Testis (tissue), 3 donors: ENCODE data around the gene DLGAP4. TPM values are rescaled to one million over a fixed set of nuclear protein-coding genes. Genes with fewer than 3 reads are reported as not detected.

Experiments used
- DNase-seq: peaks from one replicate; pipeline ENCODE4 v3.0.0-alpha.2; 2019
- H3K27ac ChIP-seq, 2 donors: fragments of 200-600 bp; sonication (generic); one replicate each; pipeline ENCODE4 v1.5.1; 2019
- H3K27me3 ChIP-seq: fragments of 200-600 bp; sonication (generic); one replicate; pipeline ENCODE4 v1.5.1; 2019
- H3K36me3 ChIP-seq: fragments of 200-600 bp; sonication (generic); one replicate; pipeline ENCODE4 v1.5.1; 2017; ENCODE audit warnings: low read depth; ENCODE audit errors: missing control alignments
- H3K4me1 ChIP-seq: fragments of 200-600 bp; sonication (generic); one replicate; pipeline ENCODE4 v1.5.1; 2019
- H3K4me3 ChIP-seq, 2 donors: fragments of 200-600 bp; sonication (generic); one replicate each; pipeline ENCODE4 v1.5.1; 2017 to 2019
- H3K9me3 ChIP-seq: fragments of 200-600 bp; sonication (generic); one replicate; pipeline ENCODE4 v1.5.1; 2017
- POLR2A ChIP-seq: fragments of 450-650 bp; IDR thresholded peaks from one replicate; pipeline ENCODE4 v1.6.1; 2017; ENCODE audit warnings: antibody characterized with exemption, mild to moderate bottlenecking, moderate library complexity
- WGBS, 2 donors: methylation state at CpG; one replicate each; pipeline ENCODE4 v1.1.5; 2018; 5-methylcytosine and 5-hydroxymethylcytosine counted together
- intact Hi-C: fragments of 100-400 bp; cut with DNase I; formaldehyde crosslinking; loops from one replicate; pipeline ENCODE4 v1.15.1; 2023; ENCODE audit warnings: low total_unique reads
- polyA plus RNA-seq: library from polyadenylated mRNA; stranded (reverse); fragments of 350-450 nt; fragmentation: Illumina TruSeq; extraction: RNeasy Lipid Tissue Mini Kit (QIAGEN cat#74804); gene quantifications from one replicate; pipeline ENCODE4 v1.2.3, GENCODE V29; 2014; ENCODE audit warnings: low read depth, low replicate concordance; ENCODE audit not compliant: insufficient read depth
- total RNA-seq, 2 donors: library from RNA; depleted of rRNA; stranded (reverse); fragments of >200 nt; gene quantifications; one replicate each; pipeline ENCODE4 v1.2.3, GENCODE V29; 2016
- TF ChIP-seq, protein P1 (sequence below), 3 experiments: fragments of 450-650 bp in 2 of 3; fragments of 200-600 bp in 1 of 3; sonication (generic) in 1 of 3; IDR thresholded peaks; one replicate each; pipeline ENCODE4 v1.5.1; 2016 to 2019; ENCODE audit warnings: antibody characterized with exemption in 3 of 3, mild to moderate bottlenecking in 2 of 3, moderate library complexity in 1 of 3

Gene DLGAP4
- total and polyA plus RNA-seq, 3 donors from 2014 or later = 69.1 to 110 (median 110) TPM

DNA sequence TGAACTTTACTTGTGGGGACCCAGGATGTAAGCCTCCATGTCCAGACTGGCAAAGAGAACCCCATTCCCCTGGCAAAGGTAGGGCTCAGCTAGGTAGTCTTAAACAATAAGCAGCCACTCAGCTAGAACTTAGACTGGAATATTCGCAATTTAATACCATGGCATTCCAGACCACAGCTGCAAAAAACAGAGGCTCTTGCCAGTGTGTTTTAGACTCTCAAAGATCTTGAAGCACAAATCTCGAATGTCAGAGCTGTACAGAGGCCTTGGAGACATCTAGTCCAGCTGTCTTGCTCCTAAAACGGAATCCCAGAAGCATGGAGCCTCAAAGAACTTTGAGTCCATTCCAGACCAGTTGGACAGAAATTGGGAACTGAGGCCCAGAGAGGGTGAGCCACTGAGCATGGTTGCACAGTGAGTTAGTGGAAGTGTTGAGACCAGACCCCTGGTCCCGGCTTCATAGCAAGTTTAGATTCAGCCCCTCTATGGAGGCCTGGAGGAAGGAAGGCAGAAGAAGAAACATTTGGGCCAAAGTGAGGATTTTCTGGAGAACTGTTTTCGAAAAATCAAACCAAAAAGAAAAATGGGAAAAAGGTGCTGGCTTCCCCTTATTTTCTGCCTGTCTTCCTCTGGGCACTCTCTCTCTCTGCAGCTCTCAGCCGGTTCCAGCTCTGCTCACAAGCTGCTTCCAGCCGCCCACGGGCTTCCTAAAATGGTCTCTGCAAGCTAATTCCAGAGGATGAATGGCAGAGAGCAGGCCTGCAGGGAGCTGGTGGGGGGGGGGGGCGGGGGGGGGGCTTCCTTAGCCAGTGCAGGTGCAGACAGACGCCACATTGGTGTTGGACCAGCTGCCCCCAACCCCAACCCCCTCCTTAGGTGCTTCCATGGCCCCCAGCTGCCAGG is 37.4 kb upstream of the DLGAP4 start:
- H3K4me3 ChIP-seq = no peak overlapping the region
- 50 to 71% methylated on average over 10 of the region's 10 CpGs for WGBS, 2 donors
- H3K4me1 ChIP-seq = no peaks in the 10 kb centered on the region
- no peak overlapping the region for H3K27ac ChIP-seq
- H3K9me3 ChIP-seq = no peaks in the 10 kb centered on the region
- intact Hi-C loops = no loop called here
- TF ChIP-seq POLR2A = no peak
- TF ChIP-seq, protein P1, sequence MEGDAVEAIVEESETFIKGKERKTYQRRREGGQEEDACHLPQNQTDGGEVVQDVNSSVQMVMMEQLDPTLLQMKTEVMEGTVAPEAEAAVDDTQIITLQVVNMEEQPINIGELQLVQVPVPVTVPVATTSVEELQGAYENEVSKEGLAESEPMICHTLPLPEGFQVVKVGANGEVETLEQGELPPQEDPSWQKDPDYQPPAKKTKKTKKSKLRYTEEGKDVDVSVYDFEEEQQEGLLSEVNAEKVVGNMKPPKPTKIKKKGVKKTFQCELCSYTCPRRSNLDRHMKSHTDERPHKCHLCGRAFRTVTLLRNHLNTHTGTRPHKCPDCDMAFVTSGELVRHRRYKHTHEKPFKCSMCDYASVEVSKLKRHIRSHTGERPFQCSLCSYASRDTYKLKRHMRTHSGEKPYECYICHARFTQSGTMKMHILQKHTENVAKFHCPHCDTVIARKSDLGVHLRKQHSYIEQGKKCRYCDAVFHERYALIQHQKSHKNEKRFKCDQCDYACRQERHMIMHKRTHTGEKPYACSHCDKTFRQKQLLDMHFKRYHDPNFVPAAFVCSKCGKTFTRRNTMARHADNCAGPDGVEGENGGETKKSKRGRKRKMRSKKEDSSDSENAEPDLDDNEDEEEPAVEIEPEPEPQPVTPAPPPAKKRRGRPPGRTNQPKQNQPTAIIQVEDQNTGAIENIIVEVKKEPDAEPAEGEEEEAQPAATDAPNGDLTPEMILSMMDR (IDR thresholded peaks at IDR 0.05) = no peak
- H3K27me3 ChIP-seq = no peaks in the 10 kb centered on the region
- no peak for DNase-seq
- H3K36me3 ChIP-seq = no peaks in the 10 kb centered on the region

DNA sequence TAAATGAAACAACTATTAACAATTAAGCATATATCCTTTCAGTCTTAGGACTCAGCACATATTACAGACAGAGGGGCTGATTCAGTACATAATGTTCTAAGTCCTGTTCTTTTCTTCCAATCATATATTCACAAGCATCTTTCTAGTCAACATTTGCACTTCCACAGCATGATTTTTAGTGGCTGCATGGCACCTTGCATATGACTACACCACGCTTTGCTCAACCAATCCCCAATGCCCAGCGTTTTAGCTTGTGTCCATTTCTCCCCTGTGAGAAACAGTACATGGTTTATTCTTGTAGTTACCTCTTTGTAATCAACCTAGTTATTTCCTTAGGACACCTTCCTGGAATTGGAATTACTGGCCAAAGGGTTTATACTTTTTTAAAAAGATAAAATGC is 36.6 kb upstream of the DLGAP4 start:
- Histone ChIP-seq H3K27me3 (no peaks in the 10 kb centered on the region), H3K36me3 (no peaks in the 10 kb centered on the region), H3K4me3 (no peak overlapping the region), H3K9me3 (no peaks in the 10 kb centered on the region), H3K27ac (no peak overlapping the region), H3K4me1 (no peaks in the 10 kb centered on the region)
- 86 to 92% methylated on average over 2 of the region's 2 CpGs for WGBS, 2 donors
- no peak for TF ChIP-seq POLR2A
- TF ChIP-seq, protein P1 (IDR thresholded peaks at IDR 0.05) = no peak
- intact Hi-C loops = no loop called here
- no peak for DNase-seq

DNA sequence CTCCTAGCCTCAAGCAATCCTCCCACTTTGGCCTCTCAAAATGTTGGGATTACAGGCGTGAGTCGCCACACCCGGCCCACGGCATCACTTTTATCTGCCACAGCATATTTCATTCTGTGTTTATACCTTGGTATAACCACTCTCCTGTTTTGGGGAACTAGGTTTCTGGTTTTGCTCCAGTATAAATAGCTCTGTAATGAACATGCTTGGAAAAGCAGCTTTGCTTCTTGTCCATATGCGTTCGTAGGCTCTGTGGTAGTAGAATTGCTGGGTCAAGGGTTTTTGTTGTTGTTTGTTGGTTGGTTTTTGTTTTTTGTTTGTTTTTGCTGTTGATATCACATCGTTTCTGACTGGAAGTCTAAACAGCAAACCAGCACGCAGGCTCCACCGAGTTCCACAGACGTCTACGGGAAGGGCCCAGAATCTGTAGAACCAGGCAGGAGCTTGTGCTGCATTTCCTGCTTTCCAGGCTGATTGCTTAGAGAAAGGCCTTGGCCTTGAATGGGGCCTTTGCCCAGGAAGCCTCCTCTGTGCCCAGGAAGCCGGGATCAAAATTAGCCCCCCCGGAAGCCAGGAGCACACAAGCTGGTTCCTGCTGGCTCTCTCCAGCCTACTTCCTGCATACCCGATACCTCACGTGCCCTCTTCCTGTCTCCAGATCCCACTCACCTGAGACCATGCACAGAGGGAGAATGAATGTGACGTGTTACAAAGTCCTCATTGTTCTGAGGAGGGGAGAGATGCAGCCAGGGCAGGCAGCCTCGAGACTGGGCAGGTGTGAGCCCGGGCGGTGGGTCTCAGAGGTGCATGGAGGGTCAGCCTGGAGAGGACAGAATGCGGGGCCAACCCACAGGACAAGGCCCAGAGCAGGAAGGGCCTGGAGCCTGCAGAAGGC is 35.1 kb upstream of the DLGAP4 start:
- H3K27ac ChIP-seq = no peak overlapping the region
- H3K4me3 ChIP-seq = no peak overlapping the region
- intact Hi-C loops = no loop called here
- no peak for DNase-seq
- H3K27me3 ChIP-seq = no peaks in the 10 kb centered on the region
- no peaks in the 10 kb centered on the region for H3K36me3 ChIP-seq
- H3K4me1 ChIP-seq = no peaks in the 10 kb centered on the region
- 83 to 85% methylated on average over 20 of the region's 20 CpGs for WGBS, 2 donors
- H3K9me3 ChIP-seq = no peaks in the 10 kb centered on the region
- TF ChIP-seq POLR2A = no peak
- TF ChIP-seq, protein P1 (IDR thresholded peaks at IDR 0.05) = no peak

DNA sequence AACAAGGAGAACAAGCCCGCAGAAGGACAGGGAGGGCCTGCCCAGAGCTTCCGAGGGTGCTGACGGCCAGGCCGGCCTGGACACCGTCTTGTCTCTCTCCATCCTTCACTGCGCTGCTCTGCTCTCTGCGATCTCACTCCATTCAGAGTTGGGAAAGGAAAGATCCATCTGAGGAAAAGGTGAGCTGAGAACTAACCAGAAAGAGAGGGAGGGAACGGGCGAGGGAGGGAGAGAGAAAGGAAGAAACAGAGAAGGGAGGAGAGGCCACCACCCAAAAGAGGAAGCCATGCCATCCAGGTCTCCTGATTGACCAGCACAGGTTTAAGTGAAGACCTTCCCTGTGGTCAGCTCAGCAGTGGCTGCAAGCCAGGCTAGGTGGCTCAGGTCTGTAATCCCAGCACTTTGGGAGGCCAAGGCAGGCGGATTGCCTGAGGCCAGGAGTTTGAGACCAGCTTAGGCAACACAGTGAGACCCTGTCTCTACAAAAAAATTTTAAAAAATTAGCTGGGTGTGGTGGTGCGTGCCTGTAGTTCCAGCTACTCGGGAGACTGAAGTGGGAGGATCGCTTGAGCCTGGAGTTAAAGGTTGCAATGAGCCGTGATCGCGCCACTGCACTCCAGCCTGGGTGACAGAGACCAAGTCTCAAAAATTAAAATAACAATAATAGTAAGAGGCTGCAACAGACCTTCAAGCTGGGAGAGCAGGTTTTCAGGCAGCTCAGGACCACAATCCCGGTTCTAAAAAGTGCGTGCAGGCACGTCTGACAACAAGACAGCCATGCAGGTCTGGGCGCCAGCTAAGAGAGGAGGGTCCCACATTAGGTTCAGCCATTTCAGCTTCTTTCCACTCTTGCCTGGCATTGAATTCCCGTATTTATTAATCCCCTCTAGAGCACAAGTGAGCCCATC is 34.2 kb upstream of the DLGAP4 start:
- Histone ChIP-seq H3K4me3 (no peak overlapping the region), H3K27me3 (no peaks in the 10 kb centered on the region), H3K27ac (no peak overlapping the region), H3K4me1 (no peaks in the 10 kb centered on the region), H3K36me3 (no peaks in the 10 kb centered on the region), H3K9me3 (no peaks in the 10 kb centered on the region)
- WGBS, 2 donors = 93 to 94% methylated on average over 20 to 21 of the region's 21 CpGs
- TF ChIP-seq POLR2A = no peak
- TF ChIP-seq, protein P1 (IDR thresholded peaks at IDR 0.05) = no peak
- intact Hi-C loops = no loop called here
- no peak for DNase-seq
